Lower lobe of right lung (tissue), 2 donors: ENCODE measurements around the gene SSMEM1. TPM values are rescaled to one million over a fixed set of nuclear protein-coding genes. Genes with fewer than 3 reads are reported as not detected.
"Not testable (repeated sequence)": the region's sequence is repeated elsewhere in the genome, so short reads cannot be mapped to it uniquely, and the experiment has no call there.

ENCODE experiments used
- ATAC-seq, 2 donors: fragments of 200-7000 bp; cut with Tn5 transposase; one replicate each; pipeline ENCODE4 v1.9.1; 2020 to 2022; ENCODE audit warnings: mild to moderate bottlenecking in 2 of 2, moderate library complexity in 2 of 2
- DNase-seq: peaks from one replicate; pipeline ENCODE4 v3.0.0-alpha.2; 2020
- H3K27ac ChIP-seq: fragments of 200-600 bp; one replicate; pipeline ENCODE4 v1.8.0; 2022
- H3K27me3 ChIP-seq: fragments of 200-600 bp; one replicate; pipeline ENCODE4 v1.8.0; 2022; ENCODE audit warnings: low read depth
- H3K36me3 ChIP-seq: fragments of 200-600 bp; one replicate; pipeline ENCODE4 v1.8.0; 2022; ENCODE audit warnings: mild to moderate bottlenecking
- H3K4me1 ChIP-seq: fragments of 200-600 bp; one replicate; pipeline ENCODE4 v1.8.0; 2022
- H3K4me3 ChIP-seq: fragments of 200-600 bp; one replicate; pipeline ENCODE4 v1.8.0; 2022; ENCODE audit warnings: mild to moderate bottlenecking
- H3K9me3 ChIP-seq: fragments of 200-600 bp; one replicate; pipeline ENCODE4 v1.8.0; 2022
- CTCF ChIP-seq: fragments of 200-600 bp; IDR thresholded peaks from one replicate; pipeline ENCODE4 v1.8.0; 2022; ENCODE audit warnings: antibody characterized with exemption, mild to moderate bottlenecking
- intact Hi-C: fragments of 100-400 bp; cut with DNase I; formaldehyde crosslinking; loops from one replicate; pipeline ENCODE4 v1.11.0; 2022
- total RNA-seq: library from RNA; stranded (reverse); fragmentation: NEBNext Ultra II Directional; extraction: Animal tissue kit (Norgen Biotek cat#: 25700); gene quantifications from one replicate; pipeline ENCODE4 v1.2.1, GENCODE V29; 2021
- donor health status: DM: no; HTN: yes; CAD: no; lungs with severe emphysema.

SSMEM1 gene
- total RNA-seq, 1 donor from 2014 or later = not detected

- H3K36me3 ChIP-seq = no peaks in the 10 kb centered on the region
- no peaks in the 10 kb centered on the region for H3K27me3 ChIP-seq
- no peak overlapping the region for H3K4me3 ChIP-seq
- H3K4me1 ChIP-seq = no peaks in the 10 kb centered on the region
- TF ChIP-seq CTCF = no peak
- H3K27ac ChIP-seq = no peak overlapping the region
- DNase-seq = no peak
- ATAC-seq = no peak
- intact Hi-C loops = no loop called here
- H3K9me3 ChIP-seq = no peaks in the 10 kb centered on the region
Measured at GRCh38 chr7:130221746-130222145, 14.1 kb downstream of the SSMEM1 start.

GRCh38 chr7:130223646-130224045, 16.0 kb downstream of the SSMEM1 start:
- ATAC-seq (no peak), DNase-seq (no peak)
- Histone ChIP-seq H3K27ac (no peak overlapping the region), H3K27me3 (no peaks in the 10 kb centered on the region), H3K4me3 (no peak overlapping the region), H3K4me1 (no peaks in the 10 kb centered on the region), H3K36me3 (no peaks in the 10 kb centered on the region), H3K9me3 (no peaks in the 10 kb centered on the region)
- no peak for TF ChIP-seq CTCF
- intact Hi-C loops = no loop called here

- intact Hi-C loops = no loop called here
- Histone ChIP-seq H3K36me3 (no peaks in the 10 kb centered on the region), H3K9me3 (no peaks in the 10 kb centered on the region), H3K27ac (no peak overlapping the region), H3K4me3 (no peak overlapping the region), H3K27me3 (no peaks in the 10 kb centered on the region), H3K4me1 (no peaks in the 10 kb centered on the region)
- DNase-seq (no peak), ATAC-seq (no peak)
- no peak for TF ChIP-seq CTCF
Measured at GRCh38 chr7:130224210-130224609, 16.6 kb downstream of the SSMEM1 start.

GRCh38 chr7:130224923-130225322, 17.3 kb downstream of the SSMEM1 start:
- H3K27me3 ChIP-seq, DNase-seq, H3K36me3 ChIP-seq, H3K27ac ChIP-seq, H3K4me3 ChIP-seq, H3K4me1 ChIP-seq, ATAC-seq, intact Hi-C loops, H3K9me3 ChIP-seq: not testable (repeated sequence)

GRCh38 chr7:130226333-130226732, 18.7 kb downstream of the SSMEM1 start:
- no peak for ATAC-seq

More at GRCh38 chr7:130226333-130226732, 18.7 kb downstream of the SSMEM1 start:
- Histone ChIP-seq H3K9me3 (no peaks in the 10 kb centered on the region), H3K27ac (no peak overlapping the region), H3K36me3 (no peaks in the 10 kb centered on the region), H3K27me3 (no peaks in the 10 kb centered on the region), H3K4me1 (no peaks in the 10 kb centered on the region), H3K4me3 (no peak overlapping the region)
- intact Hi-C loops = no loop called here
- DNase-seq = no peak
- TF ChIP-seq CTCF = no peak
